ENCODE data around the gene SIKE1.

- no peak for TF ChIP-seq BACH2 (CRISPR knock-in tag; IDR thresholded peaks at IDR 0.05; ENCODE audit: borderline replicate concordance)
- TF ChIP-seq CREB5 (CRISPR knock-in tag; IDR thresholded peaks at IDR 0.05; ENCODE audit: low read depth) = no peak
- TF ChIP-seq PATZ1 (CRISPR knock-in tag; IDR thresholded peaks at IDR 0.05; ENCODE audit: borderline replicate concordance) = no peak
- no peak for TF ChIP-seq RARB (CRISPR knock-in tag; IDR thresholded peaks at IDR 0.05)
- TF ChIP-seq ZNF8 (CRISPR knock-in tag; IDR thresholded peaks at IDR 0.05) = no peak
Observed at GRCh38 chr1:114737314-114737849, 43.1 kb downstream of the SIKE1 start.
